Myocyte (in vitro differentiated cells): ENCODE results near the gene TTC1. TPM values are rescaled to one million over a fixed set of nuclear protein-coding genes. Genes with fewer than 3 reads are reported as not detected.
A peak's percentile ranks its signal among the peaks of the same experiment; 100 is the strongest.
"Not testable (repeated sequence)": the region's sequence is repeated elsewhere in the genome, so short reads cannot be mapped to it uniquely, and the experiment has no call there.

Experiments used
- DNase-seq: peaks from one replicate; pipeline ENCODE4 v3.0.0-alpha.2; 2012; ENCODE audit warnings: low read depth
- polyA plus RNA-seq: library from polyadenylated mRNA; unstranded; fragments of >200 nt; gene quantifications from one replicate; pipeline ENCODE4 v1.2.1, GENCODE V29; 2012; ENCODE audit warnings: missing spikeins
- total RNA-seq: library from RNA; depleted of rRNA; stranded (reverse); fragments of >200 nt; gene quantifications from 2 replicates; pipeline ENCODE4 v1.2.3, GENCODE V29; 2014

The TTC1 gene
- total RNA-seq = 71.2 and 72.0 TPM in 2 replicates
- 64.3 TPM for polyA plus RNA-seq

GRCh38 chr5:160008877-160009590, at the start of gene TTC1:
TTC1 (plus strand) TSS chr5:160009139; CDS start chr5:160010529, 1,390 bp downstream.
- DNase-seq = peak; percentile 100

GRCh38 chr5:159961176-159962160, 47.5 kb upstream of the TTC1 start:
- DNase-seq = no peak

DNA sequence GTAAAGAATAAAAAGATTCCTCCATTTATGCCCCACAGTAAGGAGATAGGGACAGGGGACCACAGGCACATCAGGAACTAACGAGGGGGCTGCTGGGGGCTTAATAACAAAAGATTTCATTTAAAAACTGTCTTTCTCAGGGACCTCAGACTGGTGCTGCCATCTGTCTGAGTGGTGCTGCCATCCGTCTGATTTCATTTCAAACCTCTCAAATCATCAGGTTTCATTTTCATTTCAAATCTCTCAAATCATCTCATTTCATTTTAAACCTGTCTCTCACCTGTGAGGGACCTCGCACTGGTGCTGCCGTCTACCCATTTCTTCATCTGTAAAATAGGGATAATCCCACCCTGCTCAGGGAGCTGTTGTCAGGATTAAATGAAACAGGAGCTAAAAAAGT, 46.7 kb upstream of the TTC1 start:
- no peak for DNase-seq

DNA sequence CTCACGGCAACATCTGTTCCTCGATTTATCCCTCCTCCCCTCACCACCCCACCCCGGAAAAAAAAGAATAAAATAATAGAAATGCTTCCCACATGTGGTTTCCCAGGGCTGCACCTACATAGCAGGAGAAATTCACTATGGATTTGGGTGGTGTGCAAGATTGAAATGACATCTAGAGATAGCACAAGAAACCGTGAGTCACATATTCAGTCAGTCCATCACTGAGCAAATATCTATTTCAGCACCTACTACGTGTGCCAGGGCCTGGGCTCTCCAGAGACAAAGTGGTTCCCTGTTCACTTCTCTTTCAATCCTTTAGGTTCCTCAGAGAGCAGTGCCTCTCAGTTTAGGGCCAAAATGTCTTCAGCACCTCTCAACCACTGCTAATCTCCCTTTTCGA, 45.0 kb upstream of the TTC1 start:
- DNase-seq = no peak

- peak; percentile 79 for DNase-seq
Measured at GRCh38 chr5:159965031-159965837, 43.7 kb upstream of the TTC1 start.

DNA sequence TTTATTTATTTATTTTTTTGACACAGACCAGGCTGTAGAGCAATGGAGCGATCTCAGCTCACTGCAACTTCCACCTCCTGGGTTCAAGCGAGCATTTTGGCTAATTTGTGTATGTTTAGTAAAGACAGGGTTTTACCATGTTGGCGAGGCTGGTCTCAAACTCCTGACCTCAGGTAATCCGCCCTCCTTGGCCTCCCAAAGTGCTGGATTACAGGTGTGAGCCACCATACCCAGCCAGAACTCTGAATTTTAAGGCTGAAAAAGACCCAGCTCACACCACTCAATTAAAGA, 43.2 kb upstream of the TTC1 start:
- DNase-seq = not testable (repeated sequence)

DNA sequence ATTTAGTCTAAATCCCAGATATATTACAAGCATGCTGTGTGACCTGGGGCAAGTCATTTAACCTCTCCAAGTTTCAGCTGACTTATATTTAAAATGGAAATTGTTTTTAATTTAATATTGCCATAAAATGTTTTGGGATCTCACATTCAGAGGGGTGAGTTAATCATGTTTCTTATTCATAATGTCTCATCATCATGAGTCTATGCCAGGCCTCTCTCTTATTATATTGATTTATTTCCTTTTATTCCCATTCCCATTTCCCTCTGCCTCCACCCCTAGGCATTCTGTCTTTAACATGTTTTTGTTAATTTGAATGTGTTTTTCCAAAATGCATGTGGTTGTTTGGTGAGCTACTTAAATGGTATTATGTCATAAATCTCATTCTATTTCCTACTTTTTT, 39.0 kb upstream of the TTC1 start:
- DNase-seq = no peak

- no peak for DNase-seq
Measured at GRCh38 chr5:159971038-159971437, 37.9 kb upstream of the TTC1 start.

DNA sequence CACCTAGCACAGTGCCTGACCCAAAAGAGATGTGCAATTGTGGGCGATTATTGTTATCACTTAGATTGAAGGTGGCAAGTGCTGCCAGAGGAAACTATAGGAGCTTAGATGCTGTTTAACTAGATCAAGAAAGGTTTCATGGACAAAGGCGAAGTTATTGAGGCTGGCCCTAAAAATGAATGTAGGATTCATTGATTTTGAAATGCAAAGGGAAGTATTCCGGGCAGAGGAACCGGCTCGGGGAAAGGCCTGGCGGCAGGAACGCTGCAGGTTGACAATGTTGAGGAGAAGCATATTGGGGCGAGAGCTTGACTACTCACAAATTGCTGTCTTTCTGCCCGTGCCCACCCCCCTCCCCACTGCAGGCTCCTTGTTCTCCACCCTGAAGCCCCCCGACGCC, 37.4 kb upstream of the TTC1 start:
- no peak for DNase-seq

- DNase-seq = peak; percentile 15
Measured at GRCh38 chr5:159971931-159972461, 36.9 kb upstream of the TTC1 start.

DNA sequence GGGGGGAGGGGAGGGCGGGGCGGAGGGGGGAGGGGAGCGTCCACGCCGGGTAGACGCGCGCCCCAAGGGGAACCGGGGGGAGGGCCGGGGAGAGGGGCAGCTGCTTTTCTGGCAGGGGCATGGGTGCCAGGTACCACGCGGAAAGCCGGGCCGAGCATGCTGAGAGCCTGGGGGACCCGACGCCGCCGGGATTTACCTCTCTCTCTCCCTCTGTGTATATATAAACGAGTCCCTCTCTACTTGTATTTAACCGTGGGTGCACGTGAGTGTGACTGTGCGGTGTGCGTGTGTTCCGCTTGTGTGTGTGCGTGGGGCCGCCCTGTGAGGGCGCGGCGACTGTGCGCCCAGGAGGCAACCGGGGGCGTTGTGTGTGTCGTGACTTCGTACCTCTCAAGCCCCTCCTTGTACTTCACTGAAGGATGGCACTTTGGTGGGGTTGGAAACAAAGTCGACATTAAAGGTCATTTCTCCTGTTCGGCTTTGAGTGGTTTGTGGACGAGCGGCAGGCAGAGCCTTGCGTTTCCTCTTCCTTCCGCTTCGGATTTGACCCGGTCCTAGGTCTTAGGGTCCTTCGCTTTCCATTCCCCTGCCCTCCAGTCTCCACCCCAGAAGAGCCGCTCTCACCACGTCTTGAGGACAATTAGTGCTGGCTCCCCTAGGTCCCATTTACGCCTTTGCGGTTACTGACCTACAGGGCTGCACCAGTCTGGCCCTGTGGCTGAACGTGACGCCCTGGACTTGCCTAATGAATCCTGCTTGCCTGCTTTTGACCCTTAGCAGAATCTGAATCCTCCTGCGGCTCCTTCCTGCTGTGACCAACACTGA, 36.2 kb upstream of the TTC1 start:
- no peak for DNase-seq

GRCh38 chr5:159975462-159976019, 33.4 kb upstream of the TTC1 start:
- DNase-seq = peak; percentile 91

DNA sequence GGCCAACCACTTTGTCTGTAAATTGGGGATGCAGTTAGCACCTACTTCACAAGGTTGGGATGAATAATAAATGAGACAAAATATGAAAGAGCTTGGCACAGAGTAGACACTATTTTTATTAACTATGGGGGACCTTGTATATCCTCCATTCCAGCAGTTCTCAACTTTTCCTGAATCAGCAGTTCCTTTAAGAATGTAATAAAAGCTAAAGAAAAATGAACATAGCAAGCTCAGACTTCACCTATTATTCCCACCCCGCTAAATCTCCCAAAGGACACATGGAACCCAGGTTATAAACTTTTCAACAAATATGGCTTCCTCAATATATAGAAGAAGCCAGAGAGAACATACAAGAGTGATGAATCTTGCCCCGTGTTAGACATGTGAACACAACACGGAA, 32.0 kb upstream of the TTC1 start:
- no peak for DNase-seq

DNA sequence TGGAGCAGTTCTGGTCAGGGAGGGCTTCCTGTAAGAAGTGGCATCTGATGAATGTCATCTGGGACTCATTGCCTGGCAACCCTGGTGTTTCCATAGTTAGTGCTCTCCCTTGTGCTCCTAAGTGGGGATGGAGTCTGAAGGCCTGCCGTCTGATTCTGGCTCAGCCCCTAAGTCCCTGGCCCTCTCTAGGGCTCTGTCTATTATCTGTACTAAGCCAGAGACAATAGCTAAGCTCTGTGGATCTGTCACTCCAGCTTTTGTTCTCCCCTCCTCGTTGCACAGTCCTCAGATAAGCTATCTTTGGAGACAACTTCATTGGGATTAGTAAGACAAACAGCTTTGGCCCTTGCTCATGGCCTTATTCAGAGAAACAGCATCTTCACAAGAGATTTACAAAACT, 30.6 kb upstream of the TTC1 start:
- no peak for DNase-seq

GRCh38 chr5:159982421-159983173, 26.3 kb upstream of the TTC1 start:
- DNase-seq = no peak

DNA sequence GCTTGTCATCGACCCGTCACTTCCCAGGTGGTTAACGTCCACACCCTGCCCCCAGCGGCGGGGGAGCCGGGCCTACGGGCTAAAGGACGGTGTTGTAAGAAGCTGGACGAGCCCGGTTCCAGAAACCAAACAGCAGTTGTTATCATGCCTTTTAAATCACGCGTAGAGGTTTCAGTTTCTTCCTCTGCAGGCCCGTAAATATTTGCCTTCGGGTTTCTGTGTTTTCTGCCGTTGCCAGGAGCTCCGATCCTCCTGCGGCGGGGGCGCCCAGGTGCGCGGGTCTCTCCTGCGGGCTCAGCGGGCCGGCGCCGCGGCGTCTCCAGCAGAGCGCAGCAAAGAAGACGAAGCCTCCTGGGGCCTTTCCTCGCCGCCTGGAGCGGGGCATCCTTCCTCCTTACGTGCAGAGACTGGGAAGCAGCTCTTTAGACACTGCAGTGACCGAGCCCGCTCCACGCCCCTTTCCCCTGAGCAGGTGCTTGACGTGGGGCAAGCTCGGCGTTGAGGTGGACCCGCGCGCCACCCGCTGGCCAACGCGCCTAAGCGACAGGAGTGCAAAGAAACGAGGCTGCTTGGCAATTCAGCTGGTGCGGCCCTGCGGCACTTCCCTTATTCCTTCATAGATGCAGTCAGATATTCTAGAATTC, 21.8 kb upstream of the TTC1 start:
- peak; percentile 68 for DNase-seq

- DNase-seq = peak; percentile 9
Measured at GRCh38 chr5:159990506-159990905, 18.4 kb upstream of the TTC1 start.

DNA sequence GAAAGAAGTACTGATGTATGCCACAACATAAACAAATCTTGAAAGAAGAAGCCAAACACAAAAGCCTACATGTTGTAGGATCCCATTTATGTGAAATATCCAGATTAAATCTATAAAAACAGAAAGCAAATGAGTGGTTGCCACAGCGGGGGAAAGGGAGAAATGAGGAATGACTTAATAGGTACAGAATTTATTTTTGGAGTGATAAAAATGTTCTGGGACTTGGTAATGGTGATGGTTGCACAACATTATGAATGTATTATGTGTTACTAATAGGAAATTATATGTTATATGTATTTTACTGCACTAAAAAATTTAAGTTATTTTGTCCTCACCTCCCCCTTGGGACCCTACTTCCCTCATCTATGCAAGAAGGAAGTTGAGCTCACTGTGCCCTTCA, 16.4 kb upstream of the TTC1 start:
- DNase-seq = no peak

GRCh38 chr5:159993194-159993593, 15.7 kb upstream of the TTC1 start:
- no peak for DNase-seq
